ENCODE data around the gene TMEM30B. TPM values are rescaled to one million over a fixed set of nuclear protein-coding genes. Genes with fewer than 3 reads are reported as not detected.

TMEM30B gene
- polyA plus RNA-seq, 1 of the 3 experiments (the other 2 are of a cell fraction): 0.15 TPM

DNA sequence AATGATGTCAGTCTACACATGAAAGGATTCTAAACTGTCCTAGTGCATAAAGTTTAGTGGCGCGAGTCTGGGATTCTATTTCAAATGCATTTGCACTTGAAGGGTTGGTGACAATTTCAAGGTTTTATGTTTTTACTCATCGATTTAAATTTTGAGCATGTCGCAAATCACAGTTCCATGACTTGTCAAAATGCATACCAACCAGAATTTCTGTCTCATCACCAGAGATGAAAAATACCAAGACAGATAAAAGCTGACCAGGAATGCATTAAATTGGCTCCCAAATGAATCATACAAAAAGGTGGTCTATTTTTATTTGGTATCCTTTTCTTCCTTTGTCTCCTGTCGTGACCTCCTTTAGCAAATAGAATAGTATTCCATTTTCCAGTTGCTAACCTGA, 25.2 kb downstream of the TMEM30B start (continued):
- TF ChIP-seq, protein P1, sequence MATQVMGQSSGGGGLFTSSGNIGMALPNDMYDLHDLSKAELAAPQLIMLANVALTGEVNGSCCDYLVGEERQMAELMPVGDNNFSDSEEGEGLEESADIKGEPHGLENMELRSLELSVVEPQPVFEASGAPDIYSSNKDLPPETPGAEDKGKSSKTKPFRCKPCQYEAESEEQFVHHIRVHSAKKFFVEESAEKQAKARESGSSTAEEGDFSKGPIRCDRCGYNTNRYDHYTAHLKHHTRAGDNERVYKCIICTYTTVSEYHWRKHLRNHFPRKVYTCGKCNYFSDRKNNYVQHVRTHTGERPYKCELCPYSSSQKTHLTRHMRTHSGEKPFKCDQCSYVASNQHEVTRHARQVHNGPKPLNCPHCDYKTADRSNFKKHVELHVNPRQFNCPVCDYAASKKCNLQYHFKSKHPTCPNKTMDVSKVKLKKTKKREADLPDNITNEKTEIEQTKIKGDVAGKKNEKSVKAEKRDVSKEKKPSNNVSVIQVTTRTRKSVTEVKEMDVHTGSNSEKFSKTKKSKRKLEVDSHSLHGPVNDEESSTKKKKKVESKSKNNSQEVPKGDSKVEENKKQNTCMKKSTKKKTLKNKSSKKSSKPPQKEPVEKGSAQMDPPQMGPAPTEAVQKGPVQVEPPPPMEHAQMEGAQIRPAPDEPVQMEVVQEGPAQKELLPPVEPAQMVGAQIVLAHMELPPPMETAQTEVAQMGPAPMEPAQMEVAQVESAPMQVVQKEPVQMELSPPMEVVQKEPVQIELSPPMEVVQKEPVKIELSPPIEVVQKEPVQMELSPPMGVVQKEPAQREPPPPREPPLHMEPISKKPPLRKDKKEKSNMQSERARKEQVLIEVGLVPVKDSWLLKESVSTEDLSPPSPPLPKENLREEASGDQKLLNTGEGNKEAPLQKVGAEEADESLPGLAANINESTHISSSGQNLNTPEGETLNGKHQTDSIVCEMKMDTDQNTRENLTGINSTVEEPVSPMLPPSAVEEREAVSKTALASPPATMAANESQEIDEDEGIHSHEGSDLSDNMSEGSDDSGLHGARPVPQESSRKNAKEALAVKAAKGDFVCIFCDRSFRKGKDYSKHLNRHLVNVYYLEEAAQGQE (IDR thresholded peaks at IDR 0.05; ENCODE audit: low read depth, low read length): no peak
- no peak for TF ChIP-seq FOXJ3 (CRISPR knock-in tag; IDR thresholded peaks at IDR 0.05)
- TF ChIP-seq RCOR1 (IDR thresholded peaks at IDR 0.05; ENCODE audit: low read length): no peak
- peak; percentile 94 for TF ChIP-seq TCF12 (IDR thresholded peaks at IDR 0.05)
- no peak for TF ChIP-seq EZH2phosphoT487 (IDR thresholded peaks at IDR 0.05; ENCODE audit: borderline replicate concordance, low read depth)

DNA sequence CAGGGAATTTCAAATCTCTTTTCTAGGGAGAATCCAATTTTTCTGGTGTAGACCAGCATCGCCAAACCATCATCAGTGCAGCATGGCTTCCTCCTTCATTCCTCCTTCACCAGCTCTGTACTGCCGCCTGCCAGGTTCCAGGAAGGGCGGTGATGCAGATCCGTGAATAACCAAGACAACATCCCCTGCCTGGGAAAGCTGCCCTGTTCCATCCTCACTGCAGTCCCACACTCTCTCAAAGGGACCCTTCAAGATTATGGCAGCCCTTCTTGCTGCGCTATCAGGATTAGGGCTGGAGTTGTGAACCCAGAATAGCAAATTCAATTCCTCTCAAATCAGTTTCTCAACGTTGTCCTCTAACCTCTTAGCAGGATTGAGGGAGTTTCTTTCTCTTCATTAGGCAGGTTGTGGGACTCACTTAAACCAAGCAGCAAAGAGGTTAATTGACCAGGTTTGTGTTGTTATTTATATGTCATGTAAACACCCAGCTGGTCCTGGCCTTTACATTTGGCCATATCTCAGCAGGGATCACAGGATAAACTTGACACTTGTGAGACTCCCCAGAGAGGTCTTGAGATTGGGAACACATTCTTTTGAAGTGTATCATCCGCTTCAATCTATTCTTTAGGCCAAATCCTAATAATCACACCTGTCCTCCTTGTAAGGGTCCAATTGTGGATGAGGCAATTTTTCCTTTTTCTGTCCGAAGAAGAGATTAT, 26.2 kb downstream of the TMEM30B start:
- no peak overlapping the region for H3K4me3 ChIP-seq (ENCODE audit: low read depth in 2 of 2, low read length in 1 of 2)
- ChIA-PET CTCF (interaction anchor here (1.0 to 9.5 kb wide), 4 partner anchors 13 to 631 kb away, joined by 3 to 119 read pairs (median 17); no protein-coding TSS in a partner anchor), POLR2A (no interaction called here)
- no peaks in the 10 kb centered on the region for H4K20me1 ChIP-seq (ENCODE audit: insufficient read depth)
- peaks cover 19 to 36% of the 10 kb centered on the region in 2 experiments for H3K4me1 ChIP-seq (ENCODE audit: control insufficient read depth in 1 of 2, insufficient read depth in 2 of 2, low read depth in 1 of 2, low read length in 1 of 2)
- no peak for DNase-seq
- H3K27me3 ChIP-seq (ENCODE audit: insufficient read depth): no peaks in the 10 kb centered on the region
- H3K9me2 ChIP-seq: no peaks in the 10 kb centered on the region
- peaks cover 54% of the 10 kb centered on the region for H3F3A ChIP-seq (replicated peaks; ENCODE audit: insufficient read depth)
- 86% methylated on average over 8 of the region's 8 CpGs for WGBS (ENCODE audit: low lambda C conversion rate)
- H3K9me3 ChIP-seq: no peaks in the 10 kb centered on the region
- peak; percentile 59 for TF ChIP-seq TCF12 (IDR thresholded peaks at IDR 0.05)
- TF ChIP-seq YY1 (IDR thresholded peaks at IDR 0.05; ENCODE audit: low read depth): no peak
- H2AFZ ChIP-seq (ENCODE audit: low read depth): no peak overlapping the region
- H3K36me3 ChIP-seq (replicated peaks in 1 of 2; ENCODE audit: control insufficient read depth in 1 of 2, insufficient read depth in 2 of 2, low read length in 1 of 2): no peaks in the 10 kb centered on the region
- no peak overlapping the region for H3K4me2 ChIP-seq
- H3K79me2 ChIP-seq (ENCODE audit: insufficient read depth): no peaks in the 10 kb centered on the region
- H3K27ac ChIP-seq (ENCODE audit: low read depth in 2 of 2, low read length in 1 of 2): peak overlapping the region; percentile 67 to 99; a peak in 3 of 4 replicates
- H3K9ac ChIP-seq: no peak overlapping the region

DNA sequence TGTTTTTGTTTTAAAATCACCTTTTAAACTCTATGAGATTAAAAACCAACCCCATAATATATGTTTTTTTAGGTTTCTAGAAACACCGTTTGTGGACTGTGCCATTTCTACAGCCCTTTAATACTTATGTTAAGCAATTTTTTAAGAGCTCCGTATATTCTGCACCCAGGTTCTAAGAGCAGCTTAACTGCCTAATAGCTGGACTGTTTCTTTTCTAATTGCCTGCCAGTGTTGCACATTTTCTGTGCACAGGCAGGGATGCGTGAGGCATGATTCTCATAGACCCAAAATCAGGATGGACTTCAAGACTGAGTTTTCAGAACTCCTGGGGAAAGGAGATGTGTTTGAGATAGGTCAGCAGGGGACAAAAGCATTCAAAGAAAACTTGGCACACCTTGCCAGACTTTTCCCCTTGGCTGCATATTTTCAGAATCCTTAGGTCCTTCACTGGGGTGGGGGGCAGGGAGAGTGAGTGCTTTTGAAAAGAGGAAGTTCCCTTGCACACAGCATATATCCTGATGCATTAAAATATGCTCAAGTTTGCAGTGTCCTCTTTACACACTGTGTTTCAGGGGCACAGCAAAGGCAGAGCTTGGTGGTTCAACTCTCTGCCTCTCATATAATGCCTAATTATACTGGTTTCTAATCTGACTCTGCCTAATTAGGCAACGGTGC, 27.9 kb downstream of the TMEM30B start:
- peak overlapping the region; percentile 21; the same call in 1 of the 2 replicates for H3K9ac ChIP-seq
- no peaks in the 10 kb centered on the region for H4K20me1 ChIP-seq (ENCODE audit: insufficient read depth)
- H3K79me2 ChIP-seq (ENCODE audit: insufficient read depth): no peaks in the 10 kb centered on the region
- TF ChIP-seq, protein P2, sequence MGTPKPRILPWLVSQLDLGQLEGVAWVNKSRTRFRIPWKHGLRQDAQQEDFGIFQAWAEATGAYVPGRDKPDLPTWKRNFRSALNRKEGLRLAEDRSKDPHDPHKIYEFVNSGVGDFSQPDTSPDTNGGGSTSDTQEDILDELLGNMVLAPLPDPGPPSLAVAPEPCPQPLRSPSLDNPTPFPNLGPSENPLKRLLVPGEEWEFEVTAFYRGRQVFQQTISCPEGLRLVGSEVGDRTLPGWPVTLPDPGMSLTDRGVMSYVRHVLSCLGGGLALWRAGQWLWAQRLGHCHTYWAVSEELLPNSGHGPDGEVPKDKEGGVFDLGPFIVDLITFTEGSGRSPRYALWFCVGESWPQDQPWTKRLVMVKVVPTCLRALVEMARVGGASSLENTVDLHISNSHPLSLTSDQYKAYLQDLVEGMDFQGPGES (IDR thresholded peaks at IDR 0.05; ENCODE audit: low read depth, low read length): no peak
- TF ChIP-seq, protein P3, sequence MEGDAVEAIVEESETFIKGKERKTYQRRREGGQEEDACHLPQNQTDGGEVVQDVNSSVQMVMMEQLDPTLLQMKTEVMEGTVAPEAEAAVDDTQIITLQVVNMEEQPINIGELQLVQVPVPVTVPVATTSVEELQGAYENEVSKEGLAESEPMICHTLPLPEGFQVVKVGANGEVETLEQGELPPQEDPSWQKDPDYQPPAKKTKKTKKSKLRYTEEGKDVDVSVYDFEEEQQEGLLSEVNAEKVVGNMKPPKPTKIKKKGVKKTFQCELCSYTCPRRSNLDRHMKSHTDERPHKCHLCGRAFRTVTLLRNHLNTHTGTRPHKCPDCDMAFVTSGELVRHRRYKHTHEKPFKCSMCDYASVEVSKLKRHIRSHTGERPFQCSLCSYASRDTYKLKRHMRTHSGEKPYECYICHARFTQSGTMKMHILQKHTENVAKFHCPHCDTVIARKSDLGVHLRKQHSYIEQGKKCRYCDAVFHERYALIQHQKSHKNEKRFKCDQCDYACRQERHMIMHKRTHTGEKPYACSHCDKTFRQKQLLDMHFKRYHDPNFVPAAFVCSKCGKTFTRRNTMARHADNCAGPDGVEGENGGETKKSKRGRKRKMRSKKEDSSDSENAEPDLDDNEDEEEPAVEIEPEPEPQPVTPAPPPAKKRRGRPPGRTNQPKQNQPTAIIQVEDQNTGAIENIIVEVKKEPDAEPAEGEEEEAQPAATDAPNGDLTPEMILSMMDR (IDR thresholded peaks at IDR 0.05): no peak
- ChIA-PET CTCF (interaction anchor here (0.6 to 9.5 kb wide), 38 partner anchors 9 to 903 kb away, joined by 3 to 119 read pairs (median 4); no protein-coding TSS in a partner anchor), POLR2A (interaction anchor here (0.6 kb wide), 1 partner anchor 28 kb away, joined by 3 read pairs; no protein-coding TSS in a partner anchor)
- no peak overlapping the region; a peak in 1 of 4 replicates for H3K4me3 ChIP-seq (ENCODE audit: low read depth in 2 of 2, low read length in 1 of 2)
- no peaks in the 10 kb centered on the region for H3K36me3 ChIP-seq (replicated peaks in 1 of 2; ENCODE audit: control insufficient read depth in 1 of 2, insufficient read depth in 2 of 2, low read length in 1 of 2)
- peaks cover 7 to 23% of the 10 kb centered on the region in 2 experiments for H3K4me1 ChIP-seq (ENCODE audit: control insufficient read depth in 1 of 2, insufficient read depth in 2 of 2, low read depth in 1 of 2, low read length in 1 of 2)
- H3K9me3 ChIP-seq: no peaks in the 10 kb centered on the region
- DNase-seq: no peak
- H3K27ac ChIP-seq (ENCODE audit: low read depth in 2 of 2, low read length in 1 of 2): peak overlapping the region; percentile 64 to 83; a peak in 3 of 4 replicates
- H3K27me3 ChIP-seq (ENCODE audit: insufficient read depth): no peaks in the 10 kb centered on the region
- H3K4me2 ChIP-seq: peak overlapping the region; percentile 48; the same call in 1 of the 2 replicates
- H2AFZ ChIP-seq (ENCODE audit: low read depth): peak overlapping the region; percentile 81
- H3F3A ChIP-seq (replicated peaks; ENCODE audit: insufficient read depth): peaks cover 41% of the 10 kb centered on the region
- 63% methylated on average over 4 of the region's 4 CpGs for WGBS (ENCODE audit: low lambda C conversion rate)
- no peaks in the 10 kb centered on the region for H3K9me2 ChIP-seq

Data from SK-N-SH (cell line).